Neural cell (in vitro differentiated cells): ENCODE data around the gene P2RX2.

Source experiments
- EP300 ChIP-seq: fragments of 450-650 bp; conservative IDR thresholded peaks from 2 replicates; pipeline ENCODE4 v1.6.1; 2014; ENCODE audit warnings: antibody characterized with exemption, mild to moderate bottlenecking, moderate library complexity; ENCODE audit not compliant: poor library complexity, severe bottlenecking
- EZH2 ChIP-seq: fragments of 200-600, 300-800 bp; shearing (Covaris generic), sonication (generic); IDR thresholded peaks from 2 replicates; pipeline ENCODE4 v1.6.1; 2014; ENCODE audit warnings: antibody characterized with exemption, low read length, borderline replicate concordance, mild to moderate bottlenecking; ENCODE audit not compliant: insufficient read depth, poor library complexity, severe bottlenecking
- MXI1 ChIP-seq: fragments of 450-650 bp; conservative IDR thresholded peaks from 2 replicates; pipeline ENCODE4 v1.6.1; 2014; ENCODE audit warnings: antibody characterized with exemption, mild to moderate bottlenecking; ENCODE audit not compliant: poor library complexity, severe bottlenecking
- POLR2AphosphoS5 ChIP-seq: IDR thresholded peaks from 2 replicates; pipeline ENCODE4 v1.6.1; 2012
- RAD21 ChIP-seq: fragments of 450-650 bp; conservative IDR thresholded peaks from 2 replicates; pipeline ENCODE4 v1.6.1; 2014; ENCODE audit warnings: antibody characterized with exemption, mild to moderate bottlenecking, moderate library complexity
- SMC3 ChIP-seq: fragments of 450-650 bp; conservative IDR thresholded peaks from 2 replicates; pipeline ENCODE4 v1.6.1; 2014; ENCODE audit warnings: antibody characterized with exemption, mild to moderate bottlenecking, moderate library complexity; ENCODE audit not compliant: poor library complexity
- TAF1 ChIP-seq: IDR thresholded peaks from 2 replicates; pipeline ENCODE4 v1.6.1; 2012; ENCODE audit warnings: low read depth
- TF ChIP-seq, protein P1 (sequence below): fragments of 450-650 bp; IDR thresholded peaks from 2 replicates; pipeline ENCODE4 v1.5.1; 2014; ENCODE audit warnings: antibody characterized with exemption, mild to moderate bottlenecking, moderate library complexity; ENCODE audit not compliant: poor library complexity, severe bottlenecking
- TF ChIP-seq, protein P2 (sequence below): IDR thresholded peaks from 2 replicates; pipeline ENCODE4 v1.6.1; 2012; ENCODE audit warnings: borderline replicate concordance

DNA sequence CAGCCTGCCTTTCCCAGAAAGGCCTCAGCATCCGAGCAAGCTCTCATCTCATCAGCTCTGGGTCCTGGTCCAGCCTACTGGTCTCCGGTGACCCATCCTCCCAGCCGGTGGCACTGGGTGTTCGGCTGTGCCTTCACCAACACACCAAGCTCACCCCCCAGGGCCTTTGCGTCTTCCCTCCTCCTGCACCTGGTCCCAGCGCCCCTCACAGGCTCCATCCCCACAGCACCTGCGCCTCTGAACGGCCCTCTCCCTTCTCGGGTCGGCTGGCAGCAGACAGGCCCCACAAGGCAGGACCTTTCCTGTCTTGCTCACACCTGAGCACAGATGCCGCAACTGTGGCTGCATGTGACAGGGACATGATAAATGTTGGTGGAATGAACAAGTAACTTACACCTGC, 13.1 kb downstream of the P2RX2 start:
- TF ChIP-seq, protein P1, sequence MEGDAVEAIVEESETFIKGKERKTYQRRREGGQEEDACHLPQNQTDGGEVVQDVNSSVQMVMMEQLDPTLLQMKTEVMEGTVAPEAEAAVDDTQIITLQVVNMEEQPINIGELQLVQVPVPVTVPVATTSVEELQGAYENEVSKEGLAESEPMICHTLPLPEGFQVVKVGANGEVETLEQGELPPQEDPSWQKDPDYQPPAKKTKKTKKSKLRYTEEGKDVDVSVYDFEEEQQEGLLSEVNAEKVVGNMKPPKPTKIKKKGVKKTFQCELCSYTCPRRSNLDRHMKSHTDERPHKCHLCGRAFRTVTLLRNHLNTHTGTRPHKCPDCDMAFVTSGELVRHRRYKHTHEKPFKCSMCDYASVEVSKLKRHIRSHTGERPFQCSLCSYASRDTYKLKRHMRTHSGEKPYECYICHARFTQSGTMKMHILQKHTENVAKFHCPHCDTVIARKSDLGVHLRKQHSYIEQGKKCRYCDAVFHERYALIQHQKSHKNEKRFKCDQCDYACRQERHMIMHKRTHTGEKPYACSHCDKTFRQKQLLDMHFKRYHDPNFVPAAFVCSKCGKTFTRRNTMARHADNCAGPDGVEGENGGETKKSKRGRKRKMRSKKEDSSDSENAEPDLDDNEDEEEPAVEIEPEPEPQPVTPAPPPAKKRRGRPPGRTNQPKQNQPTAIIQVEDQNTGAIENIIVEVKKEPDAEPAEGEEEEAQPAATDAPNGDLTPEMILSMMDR, result no peak
- TF ChIP-seq POLR2AphosphoS5 (no peak), SMC3 (no peak), EZH2 (no peak), TAF1 (no peak), MXI1 (no peak), RAD21 (no peak), EP300 (no peak)
- TF ChIP-seq, protein P2, sequence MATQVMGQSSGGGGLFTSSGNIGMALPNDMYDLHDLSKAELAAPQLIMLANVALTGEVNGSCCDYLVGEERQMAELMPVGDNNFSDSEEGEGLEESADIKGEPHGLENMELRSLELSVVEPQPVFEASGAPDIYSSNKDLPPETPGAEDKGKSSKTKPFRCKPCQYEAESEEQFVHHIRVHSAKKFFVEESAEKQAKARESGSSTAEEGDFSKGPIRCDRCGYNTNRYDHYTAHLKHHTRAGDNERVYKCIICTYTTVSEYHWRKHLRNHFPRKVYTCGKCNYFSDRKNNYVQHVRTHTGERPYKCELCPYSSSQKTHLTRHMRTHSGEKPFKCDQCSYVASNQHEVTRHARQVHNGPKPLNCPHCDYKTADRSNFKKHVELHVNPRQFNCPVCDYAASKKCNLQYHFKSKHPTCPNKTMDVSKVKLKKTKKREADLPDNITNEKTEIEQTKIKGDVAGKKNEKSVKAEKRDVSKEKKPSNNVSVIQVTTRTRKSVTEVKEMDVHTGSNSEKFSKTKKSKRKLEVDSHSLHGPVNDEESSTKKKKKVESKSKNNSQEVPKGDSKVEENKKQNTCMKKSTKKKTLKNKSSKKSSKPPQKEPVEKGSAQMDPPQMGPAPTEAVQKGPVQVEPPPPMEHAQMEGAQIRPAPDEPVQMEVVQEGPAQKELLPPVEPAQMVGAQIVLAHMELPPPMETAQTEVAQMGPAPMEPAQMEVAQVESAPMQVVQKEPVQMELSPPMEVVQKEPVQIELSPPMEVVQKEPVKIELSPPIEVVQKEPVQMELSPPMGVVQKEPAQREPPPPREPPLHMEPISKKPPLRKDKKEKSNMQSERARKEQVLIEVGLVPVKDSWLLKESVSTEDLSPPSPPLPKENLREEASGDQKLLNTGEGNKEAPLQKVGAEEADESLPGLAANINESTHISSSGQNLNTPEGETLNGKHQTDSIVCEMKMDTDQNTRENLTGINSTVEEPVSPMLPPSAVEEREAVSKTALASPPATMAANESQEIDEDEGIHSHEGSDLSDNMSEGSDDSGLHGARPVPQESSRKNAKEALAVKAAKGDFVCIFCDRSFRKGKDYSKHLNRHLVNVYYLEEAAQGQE, result no peak
